ENCODE measurements around the gene PAQR6. TPM values are rescaled to one million over a fixed set of nuclear protein-coding genes. Genes with fewer than 3 reads are reported as not detected.

The PAQR6 gene
- total and polyA plus RNA-seq, 2 of the 8 experiments (the other 6 are each of a cell fraction or from before 2014, with no cell fraction given), result 7.1 to 11.3 TPM

GRCh38 chr1:156217871-156218270, 30.0 kb downstream of the PAQR6 start (continued):
- TF ChIP-seq CTCF (IDR thresholded peaks at IDR 0.05; ENCODE audit: control extremely low read depth in 1 of 3, insufficient read depth in 1 of 3, low read depth in 1 of 3, low read length in 3 of 3), result no peak
- TF ChIP-seq JUN (IDR thresholded peaks at IDR 0.05; ENCODE audit: low read depth, low read length), result no peak
- no peak for TF ChIP-seq SAP30 (IDR thresholded peaks at IDR 0.05; ENCODE audit: insufficient read depth, insufficient replicate concordance, low read length)
- TF ChIP-seq HDAC2 (IDR thresholded peaks at IDR 0.05; ENCODE audit: borderline replicate concordance in 1 of 2, low read depth in 2 of 2, low read length in 2 of 2), result no peak
- TF ChIP-seq RXRA (IDR thresholded peaks at IDR 0.05; ENCODE audit: insufficient read depth, low read depth, low read length), result no peak
- no peak for TF ChIP-seq GABPA (IDR thresholded peaks at IDR 0.05; ENCODE audit: borderline replicate concordance, insufficient read depth, low read length)
- no peak for TF ChIP-seq BCL11A (IDR thresholded peaks at IDR 0.05; ENCODE audit: low read depth in 2 of 2, low read length in 2 of 2)
- no peak for TF ChIP-seq POLR2AphosphoS5 (IDR thresholded peaks at IDR 0.05; ENCODE audit: low read depth, low read length)
- TF ChIP-seq CHD2 (IDR thresholded peaks at IDR 0.05; ENCODE audit: low read length), result no peak
